ENCODE measurements around the gene CPM.

DNA sequence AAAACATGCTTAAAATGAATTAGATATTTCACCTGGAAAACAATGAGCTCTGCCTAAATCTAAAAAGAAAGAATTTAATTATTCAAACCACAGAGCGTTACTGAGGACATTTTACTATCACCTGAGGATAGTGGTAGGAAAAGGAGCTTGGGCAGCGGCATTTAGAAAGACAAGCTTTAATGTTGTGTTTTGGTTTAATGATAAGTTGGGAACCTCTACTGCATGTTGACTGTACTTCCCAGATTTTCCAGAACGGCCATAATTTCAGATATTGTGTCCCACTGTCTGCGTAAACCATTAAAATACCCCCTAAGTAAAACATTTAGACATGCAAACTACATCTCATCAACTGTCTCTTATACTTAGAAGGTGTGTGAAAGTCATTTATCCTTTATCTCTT lies 55.4 kb downstream of the CPM start:
- TF ChIP-seq, protein P1, sequence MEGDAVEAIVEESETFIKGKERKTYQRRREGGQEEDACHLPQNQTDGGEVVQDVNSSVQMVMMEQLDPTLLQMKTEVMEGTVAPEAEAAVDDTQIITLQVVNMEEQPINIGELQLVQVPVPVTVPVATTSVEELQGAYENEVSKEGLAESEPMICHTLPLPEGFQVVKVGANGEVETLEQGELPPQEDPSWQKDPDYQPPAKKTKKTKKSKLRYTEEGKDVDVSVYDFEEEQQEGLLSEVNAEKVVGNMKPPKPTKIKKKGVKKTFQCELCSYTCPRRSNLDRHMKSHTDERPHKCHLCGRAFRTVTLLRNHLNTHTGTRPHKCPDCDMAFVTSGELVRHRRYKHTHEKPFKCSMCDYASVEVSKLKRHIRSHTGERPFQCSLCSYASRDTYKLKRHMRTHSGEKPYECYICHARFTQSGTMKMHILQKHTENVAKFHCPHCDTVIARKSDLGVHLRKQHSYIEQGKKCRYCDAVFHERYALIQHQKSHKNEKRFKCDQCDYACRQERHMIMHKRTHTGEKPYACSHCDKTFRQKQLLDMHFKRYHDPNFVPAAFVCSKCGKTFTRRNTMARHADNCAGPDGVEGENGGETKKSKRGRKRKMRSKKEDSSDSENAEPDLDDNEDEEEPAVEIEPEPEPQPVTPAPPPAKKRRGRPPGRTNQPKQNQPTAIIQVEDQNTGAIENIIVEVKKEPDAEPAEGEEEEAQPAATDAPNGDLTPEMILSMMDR (conservative IDR thresholded peaks at IDR 0.05; ENCODE audit: low read depth, low read length) = no peak
- TF ChIP-seq RAD21 (IDR thresholded peaks at IDR 0.05; ENCODE audit: low read length) (no peak), RCOR1 (IDR thresholded peaks at IDR 0.05; ENCODE audit: insufficient replicate concordance, low read length) (no peak), CHD1 (IDR thresholded peaks at IDR 0.05; ENCODE audit: low read depth, low read length) (no peak), POLR2A (IDR thresholded peaks at IDR 0.05; ENCODE audit: low read depth, low read length) (no peak), CEBPB (IDR thresholded peaks at IDR 0.05; ENCODE audit: low read depth, low read length) (no peak), RFX5 (IDR thresholded peaks at IDR 0.05; ENCODE audit: low read depth, low read length) (no peak), BHLHE40 (IDR thresholded peaks at IDR 0.05; ENCODE audit: low read depth, low read length) (no peak), MAFK (IDR thresholded peaks at IDR 0.05; ENCODE audit: low read depth, low read length) (no peak), NFE2L2 (IDR thresholded peaks at IDR 0.05; ENCODE audit: low read depth, low read length) (no peak), SMC3 (IDR thresholded peaks at IDR 0.05; ENCODE audit: low read depth, low read length) (no peak), FOS (IDR thresholded peaks at IDR 0.05; ENCODE audit: low read depth, low read length) (no peak)
- TF ChIP-seq, protein P2, sequence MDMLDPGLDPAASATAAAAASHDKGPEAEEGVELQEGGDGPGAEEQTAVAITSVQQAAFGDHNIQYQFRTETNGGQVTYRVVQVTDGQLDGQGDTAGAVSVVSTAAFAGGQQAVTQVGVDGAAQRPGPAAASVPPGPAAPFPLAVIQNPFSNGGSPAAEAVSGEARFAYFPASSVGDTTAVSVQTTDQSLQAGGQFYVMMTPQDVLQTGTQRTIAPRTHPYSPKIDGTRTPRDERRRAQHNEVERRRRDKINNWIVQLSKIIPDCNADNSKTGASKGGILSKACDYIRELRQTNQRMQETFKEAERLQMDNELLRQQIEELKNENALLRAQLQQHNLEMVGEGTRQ (IDR thresholded peaks at IDR 0.05; ENCODE audit: low read depth, low read length) = no peak
